IPS-18c (cell line): Measurements from ENCODE around the gene ARPC1B.
"Not testable (repeated sequence)": the region's sequence is repeated elsewhere in the genome, so short reads cannot be mapped to it uniquely, and the experiment has no call there.

Source experiments
- H3K4me3 ChIP-seq: 2 replicates; pipeline ENCODE4 v1.7.0; 2013; ENCODE audit warnings: low read depth, mild to moderate bottlenecking, low read length, moderate library complexity; ENCODE audit not compliant: insufficient read depth
- H3K9me3 ChIP-seq: one replicate; pipeline ENCODE4 v1.6.1; 2013; ENCODE audit warnings: mild to moderate bottlenecking, low read length, moderate library complexity; ENCODE audit not compliant: control insufficient read depth, insufficient read depth

The ARPC1B gene

DNA sequence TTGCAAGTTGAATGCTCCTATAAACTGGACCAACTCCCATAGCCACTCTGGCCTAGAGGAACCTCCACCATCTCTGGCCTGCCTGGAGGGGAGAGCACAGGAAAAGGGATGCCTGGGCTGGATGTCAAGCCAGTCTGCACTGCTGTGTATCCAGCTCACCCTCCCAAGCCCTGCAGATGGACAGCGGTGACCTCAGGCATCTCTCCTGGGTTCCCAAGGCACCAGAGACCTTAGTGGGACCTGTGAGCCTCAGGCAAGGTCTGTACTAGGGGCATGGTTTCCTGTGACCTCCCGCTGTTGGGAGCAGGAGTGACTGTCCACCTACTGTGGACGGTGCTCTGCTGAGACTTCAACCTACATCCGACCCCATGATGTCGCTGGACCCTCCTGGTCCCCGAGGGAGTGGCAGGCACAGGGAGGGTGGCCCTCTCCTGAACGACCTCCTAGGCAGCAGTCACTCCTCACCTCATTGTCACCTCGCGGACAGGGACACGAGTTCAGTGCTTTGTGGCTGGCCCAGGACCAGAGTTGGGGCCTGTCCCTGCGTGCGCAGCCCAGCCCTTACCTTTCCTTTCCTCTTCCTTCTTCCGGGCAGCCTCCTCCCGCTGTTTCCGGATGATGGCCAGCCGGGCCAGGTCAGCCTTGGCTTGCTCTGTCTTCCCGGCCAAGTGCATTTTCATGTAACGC, 22.9 kb downstream of the ARPC1B start:
- no peak overlapping the region for H3K4me3 ChIP-seq
- no peaks in the 10 kb centered on the region for H3K9me3 ChIP-seq

DNA sequence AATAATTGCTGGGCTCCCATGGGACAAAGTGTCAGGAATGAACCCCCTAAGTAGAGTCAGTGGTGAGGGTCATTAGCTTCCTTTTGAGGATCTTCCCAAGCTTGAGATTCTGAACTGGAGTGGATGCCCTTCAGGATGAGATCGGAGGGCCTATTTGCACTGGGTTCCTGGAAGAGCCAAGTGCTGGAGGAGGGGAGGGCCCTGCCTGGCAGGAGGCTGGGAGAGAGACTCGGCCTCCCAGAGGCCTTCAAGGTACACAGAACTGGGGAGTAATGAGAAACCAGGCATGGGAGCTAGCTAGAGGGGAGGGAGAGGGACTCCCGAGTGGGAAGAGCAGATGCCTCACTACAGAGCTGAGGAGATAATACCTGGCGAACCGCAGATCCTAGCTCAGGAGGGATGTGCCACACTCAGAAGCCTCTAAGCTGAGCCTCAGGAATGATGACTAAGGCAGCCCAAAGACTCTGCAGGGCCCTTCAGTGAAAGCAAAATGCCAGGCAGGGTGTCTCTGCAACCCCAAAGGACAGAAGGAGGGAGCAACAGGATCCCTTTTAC, 24.4 kb downstream of the ARPC1B start:
- no peak overlapping the region for H3K4me3 ChIP-seq
- H3K9me3 ChIP-seq: no peaks in the 10 kb centered on the region

DNA sequence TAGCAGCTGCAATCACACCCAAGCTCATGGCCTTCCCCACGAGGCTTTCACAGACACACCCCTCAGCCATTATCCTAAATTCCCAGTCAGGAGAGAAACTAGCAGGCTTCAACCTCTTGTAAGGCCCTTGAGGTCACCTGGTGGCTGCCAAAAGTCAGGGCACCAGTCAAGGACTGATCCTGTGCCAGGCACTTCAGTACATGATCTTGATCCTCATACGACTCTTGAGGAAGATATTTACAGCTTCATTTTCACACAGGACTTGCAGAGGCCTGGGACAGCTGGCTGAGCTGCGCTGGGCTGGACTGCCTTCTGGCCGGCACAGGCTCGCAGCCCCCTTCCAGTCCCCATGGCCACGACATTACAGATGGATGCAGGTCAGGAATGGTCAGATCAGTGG, 25.1 kb downstream of the ARPC1B start:
- no peak overlapping the region for H3K4me3 ChIP-seq
- H3K9me3 ChIP-seq: no peaks in the 10 kb centered on the region

DNA sequence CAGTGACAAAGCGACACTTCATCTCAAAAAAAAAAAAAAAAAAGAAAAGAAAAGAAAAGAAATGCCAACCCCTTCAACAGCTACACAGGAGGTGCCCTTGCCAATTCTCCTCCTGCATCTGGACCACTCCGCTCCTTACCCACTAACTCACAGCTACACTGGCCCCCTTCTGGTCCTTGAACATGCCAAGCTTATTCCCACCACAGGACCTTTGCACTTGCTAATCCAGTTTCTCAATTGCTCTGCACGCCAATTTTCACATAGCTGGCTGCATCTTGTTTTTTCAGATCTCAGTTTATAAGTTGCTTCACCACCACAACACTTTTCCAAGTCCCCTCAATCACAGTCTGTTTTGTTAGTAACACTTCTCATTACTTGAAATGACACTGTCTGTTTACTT, 28.3 kb downstream of the ARPC1B start:
- Histone ChIP-seq H3K4me3 (no peak overlapping the region), H3K9me3 (no peaks in the 10 kb centered on the region)

DNA sequence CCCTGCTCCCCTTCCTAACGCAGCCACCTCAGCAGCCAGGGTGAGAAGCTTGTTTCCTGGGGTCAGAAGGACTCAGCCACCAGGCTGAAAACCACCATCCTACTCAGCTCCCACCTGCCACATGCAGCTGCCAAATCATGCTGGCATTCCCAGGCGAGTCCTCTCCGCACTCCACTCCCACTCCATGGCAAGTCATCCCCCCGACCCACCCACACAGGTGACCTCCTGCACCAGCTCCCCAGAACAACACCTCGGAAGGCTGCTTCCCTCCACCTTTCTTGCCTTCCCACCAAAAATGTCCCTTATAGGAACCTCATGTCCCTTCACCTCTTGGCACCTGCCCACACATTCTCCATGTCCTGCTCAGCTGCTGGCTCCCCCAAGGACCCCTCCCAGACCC, 29.2 kb downstream of the ARPC1B start:
- Histone ChIP-seq H3K4me3 (no peak overlapping the region), H3K9me3 (no peaks in the 10 kb centered on the region)

DNA sequence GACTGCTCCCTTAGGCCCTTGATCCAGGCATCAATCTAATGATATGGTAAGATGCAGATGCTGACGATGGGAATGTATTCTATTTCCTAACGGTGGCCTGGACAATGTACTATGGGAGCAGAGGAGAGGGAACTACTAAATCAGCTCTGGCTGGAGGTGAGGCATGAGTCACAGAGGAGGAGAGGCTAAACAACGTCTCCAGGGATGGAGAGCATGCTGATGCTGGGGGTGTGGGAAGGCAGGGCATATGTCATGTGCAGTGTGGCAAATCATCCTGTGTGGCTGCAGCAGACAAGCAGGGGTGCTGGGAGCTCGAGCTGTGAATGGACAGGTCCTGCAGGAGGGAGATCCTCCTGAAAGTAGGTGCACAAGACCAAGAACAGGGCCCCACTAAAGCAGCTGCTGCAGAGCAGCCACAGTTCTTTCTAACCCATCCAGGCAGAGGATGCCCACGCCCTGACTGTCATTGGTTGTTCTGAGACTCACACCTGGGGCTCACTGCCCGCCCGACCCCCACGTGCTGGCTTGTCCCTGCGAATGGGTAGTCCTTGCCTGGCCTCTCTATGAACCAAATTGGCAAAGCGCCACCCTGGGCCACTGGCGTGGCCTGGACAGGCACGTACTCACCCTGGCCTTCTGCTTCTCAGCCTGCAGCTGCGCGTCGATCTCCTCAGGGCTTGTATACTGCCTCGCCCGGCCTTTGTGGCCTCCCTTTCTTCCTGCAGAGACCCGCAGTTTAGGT, 29.9 kb downstream of the ARPC1B start:
- Histone ChIP-seq H3K4me3 (no peak overlapping the region), H3K9me3 (no peaks in the 10 kb centered on the region)

DNA sequence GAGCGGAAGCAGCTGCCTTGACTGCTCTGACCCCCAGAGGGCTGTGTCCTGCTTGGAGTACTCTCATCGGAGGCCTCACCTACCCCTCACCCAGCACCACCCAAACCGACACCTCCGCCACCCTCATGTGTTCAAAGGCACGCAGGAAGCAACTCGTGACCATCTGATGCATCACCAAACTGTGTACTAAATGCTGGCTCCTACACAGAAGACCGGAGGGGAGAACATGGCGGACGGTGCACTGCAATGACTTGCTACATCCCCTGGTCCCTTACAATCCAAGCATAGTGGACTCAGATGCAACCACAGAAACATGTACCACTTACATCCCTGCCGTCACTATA, 30.4 kb downstream of the ARPC1B start:
- H3K9me3 ChIP-seq: no peaks in the 10 kb centered on the region
- no peak overlapping the region for H3K4me3 ChIP-seq

DNA sequence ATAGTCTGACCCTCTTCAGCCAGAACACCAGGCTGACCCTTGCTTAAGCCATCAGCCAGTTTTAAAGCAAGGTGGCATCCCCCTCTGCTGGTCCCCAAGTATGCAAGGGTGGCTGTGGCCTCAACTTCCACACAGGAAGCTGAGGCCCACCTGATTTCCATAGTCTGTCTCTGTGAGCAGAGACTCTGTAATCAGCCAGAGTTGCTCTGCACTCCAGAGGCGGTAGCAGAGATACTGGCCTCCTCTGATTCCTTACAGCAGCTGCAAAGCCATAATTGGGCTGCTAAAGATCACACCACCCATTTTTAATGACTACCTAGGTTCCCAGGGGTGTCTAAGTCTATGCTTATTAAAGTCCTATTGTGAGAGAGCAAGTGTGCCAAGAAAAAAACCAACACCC, 32.0 kb downstream of the ARPC1B start:
- no peak overlapping the region for H3K4me3 ChIP-seq

DNA sequence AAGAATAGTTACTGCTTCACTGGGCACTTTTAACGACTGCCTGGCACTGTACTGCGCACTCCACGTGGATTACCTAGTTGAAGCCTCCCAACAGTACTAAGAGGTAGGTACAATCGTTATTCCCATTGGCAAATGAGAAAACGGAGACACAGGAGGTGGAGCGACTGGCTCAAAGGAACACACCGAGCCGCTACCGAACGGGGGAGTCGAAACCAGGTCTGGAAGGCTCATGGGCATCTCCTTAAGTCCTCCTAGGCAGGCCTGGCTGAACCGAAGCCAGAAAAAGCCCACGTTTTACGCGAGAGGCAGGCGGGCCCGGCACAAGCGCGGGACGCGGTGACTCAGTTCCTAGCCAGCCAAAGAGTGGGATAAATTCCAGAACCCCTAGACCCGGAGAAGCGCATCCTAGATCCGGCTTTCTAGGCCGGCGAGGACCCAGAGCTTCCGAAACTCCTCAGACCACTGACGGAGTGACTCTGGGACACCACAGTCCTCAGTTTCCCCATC, 33.4 kb downstream of the ARPC1B start:
- Histone ChIP-seq H3K9me3 (no peaks in the 10 kb centered on the region), H3K4me3 (peak overlapping the region; percentile 98)

More for the DNA sequence above, 32.0 kb downstream of the ARPC1B start:
- no peaks in the 10 kb centered on the region for H3K9me3 ChIP-seq

DNA sequence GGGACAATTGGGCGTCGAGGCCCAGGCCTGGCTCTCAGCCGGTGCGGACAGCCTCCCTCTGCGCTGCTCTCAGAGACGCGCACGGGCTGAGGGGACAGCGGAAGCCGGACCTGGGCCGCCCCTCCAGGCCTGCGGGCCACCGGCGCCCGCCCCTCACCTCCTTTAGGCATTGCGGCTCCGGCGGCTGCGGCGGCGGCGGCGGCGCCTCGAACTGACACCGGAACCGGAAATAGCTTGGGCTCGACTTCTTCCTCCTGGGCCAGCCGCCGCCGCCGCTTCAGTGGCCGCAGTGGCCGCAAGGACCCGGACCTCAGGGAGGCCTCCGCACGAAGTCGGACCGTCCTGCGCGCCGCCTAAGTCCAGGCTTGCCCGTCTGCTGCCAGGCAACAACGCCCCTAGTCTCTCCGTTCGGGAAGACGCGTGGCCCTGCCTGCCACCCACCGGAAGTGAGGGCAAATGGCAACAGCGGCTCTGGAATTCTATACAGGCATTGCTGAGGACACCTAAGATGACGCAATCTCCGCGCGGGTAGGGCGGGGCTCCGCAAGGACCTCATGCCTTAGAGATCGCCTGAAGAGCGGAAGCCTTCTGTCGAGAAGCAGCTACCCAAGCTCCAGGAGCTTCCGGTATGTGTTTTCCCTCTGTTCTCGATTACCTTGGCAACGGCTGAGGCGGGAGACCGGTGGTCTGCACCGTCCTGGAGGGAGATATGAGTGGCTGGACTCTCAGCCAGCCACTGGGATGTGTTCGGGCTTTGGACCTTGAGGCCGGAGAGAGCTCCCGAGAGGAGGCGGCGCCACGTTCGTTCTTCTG, 34.1 kb downstream of the ARPC1B start, which contains the start of the genes BUD31 and PDAP1:
TSS of gene BUD31 (plus strand) at position 591 of the 813 bp plus-strand sequence. CDS start 2,124 bp downstream, outside the sequence.
TSS of gene PDAP1 (minus strand) at position 219 of the 813 bp plus-strand sequence. CDS start at position 170, 49 bp downstream.
- Histone ChIP-seq H3K9me3 (no peaks in the 10 kb centered on the region), H3K4me3 (peak within 1 kb of the TSS; percentile 98)

DNA sequence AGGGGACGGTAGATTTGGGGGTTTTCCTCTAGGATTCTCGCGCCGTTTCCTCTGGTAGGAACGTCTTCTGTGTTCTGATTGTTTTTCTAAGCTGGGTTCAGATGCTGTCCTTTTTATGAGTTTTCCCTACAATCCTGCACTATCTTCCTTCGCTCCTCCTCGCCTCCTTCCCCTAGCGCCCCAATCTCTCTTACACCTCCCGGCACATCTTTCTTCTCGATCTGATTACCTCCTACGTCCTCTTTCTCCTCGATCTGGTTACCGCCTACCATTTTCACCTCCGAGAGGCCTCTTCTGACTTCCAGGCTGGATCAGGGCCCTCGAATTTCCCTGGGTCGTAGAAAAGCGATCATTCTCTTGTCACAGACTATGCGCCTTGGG, 34.7 kb downstream of the ARPC1B start:
- Histone ChIP-seq H3K9me3 (no peaks in the 10 kb centered on the region), H3K4me3 (peak overlapping the region; percentile 98)

DNA sequence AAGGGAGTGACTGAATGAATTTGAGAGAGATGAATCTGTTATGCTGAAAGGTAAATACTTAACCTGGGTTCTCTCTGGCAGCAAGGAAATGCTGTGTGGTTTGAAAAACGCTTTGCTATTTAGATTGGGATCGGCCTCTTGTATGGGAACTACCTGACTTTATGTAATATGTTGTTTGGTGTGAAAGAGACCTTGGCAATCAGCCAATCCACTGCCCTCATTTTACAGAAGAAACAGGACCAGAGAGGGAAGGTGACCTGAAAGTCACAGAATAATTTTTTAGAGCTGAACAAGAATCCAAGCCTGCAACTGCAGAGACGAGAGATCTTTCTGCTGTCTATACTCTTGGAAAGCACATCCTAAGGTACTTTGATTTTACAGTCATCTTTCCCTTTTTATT, 35.3 kb downstream of the ARPC1B start:
- no peaks in the 10 kb centered on the region for H3K9me3 ChIP-seq
- peak overlapping the region; percentile 98 for H3K4me3 ChIP-seq

DNA sequence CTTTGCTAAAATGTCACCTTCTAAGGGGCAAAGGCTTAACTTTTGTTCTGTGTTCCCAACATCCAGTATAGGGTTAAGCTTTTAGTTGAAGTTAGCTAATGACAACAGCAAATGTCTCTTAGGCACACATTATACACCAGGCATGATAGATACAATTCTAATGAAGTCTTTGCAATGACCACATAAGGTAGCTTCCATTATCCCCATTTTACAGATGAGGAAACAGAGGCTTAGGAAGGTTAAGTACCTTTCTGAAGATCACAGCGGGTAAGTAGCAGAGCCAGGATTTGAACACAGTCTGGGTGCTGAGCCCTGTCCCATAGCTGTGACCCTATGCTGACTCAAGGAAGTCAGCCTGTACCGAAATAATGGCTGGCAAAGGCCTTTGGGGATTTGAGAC, 36.1 kb downstream of the ARPC1B start:
- no peak overlapping the region for H3K4me3 ChIP-seq
- no peaks in the 10 kb centered on the region for H3K9me3 ChIP-seq

DNA sequence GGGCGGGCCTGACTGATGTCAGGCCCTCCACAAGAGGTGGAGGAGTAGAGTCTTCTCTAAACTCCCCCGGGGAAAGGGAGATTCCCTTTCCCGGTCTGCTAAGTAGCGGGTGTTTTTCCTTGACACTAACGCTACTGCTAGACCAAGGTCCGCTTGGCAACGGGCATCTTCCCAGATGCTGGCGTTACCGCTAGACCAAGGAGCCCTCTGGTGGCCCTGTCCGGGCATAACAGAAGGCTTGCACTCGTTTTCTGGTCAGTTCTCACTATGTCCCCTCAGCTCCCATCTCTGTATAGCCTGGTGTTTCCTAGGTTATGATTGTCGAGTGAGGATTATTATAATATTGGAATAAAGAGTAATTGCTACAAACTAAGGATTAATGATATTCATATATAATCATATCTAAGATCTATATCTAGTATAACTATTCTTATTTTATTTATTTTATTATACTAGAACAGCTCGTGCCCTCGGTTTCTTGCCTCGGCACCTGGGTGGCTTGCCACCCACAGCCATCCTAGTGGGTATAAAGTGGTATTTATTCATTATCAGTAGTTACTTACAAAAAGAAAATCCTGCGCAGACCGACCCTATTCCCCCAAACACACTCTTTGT, 41.1 kb downstream of the ARPC1B start:
- not testable (repeated sequence) for H3K9me3 ChIP-seq, H3K4me3 ChIP-seq

DNA sequence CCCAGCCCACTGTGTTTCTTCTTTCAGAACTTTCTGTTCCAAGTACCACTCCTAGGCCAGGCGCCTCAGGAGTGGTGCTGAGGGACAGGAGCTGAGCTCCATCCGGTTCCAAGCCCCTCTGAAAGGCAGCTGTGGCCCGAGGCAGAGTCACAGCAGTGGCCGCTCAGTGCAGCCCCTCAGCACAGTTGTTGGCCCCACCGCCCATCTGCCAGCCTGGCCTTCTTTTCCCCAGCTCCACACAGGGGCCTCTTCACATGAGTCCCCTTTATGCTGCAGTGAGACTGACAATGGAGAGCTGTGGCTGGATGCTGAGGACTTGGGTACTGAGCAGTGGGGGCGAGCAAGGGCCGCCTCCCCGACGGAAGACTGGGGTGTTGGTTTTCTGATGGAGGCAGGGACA, 43.7 kb downstream of the ARPC1B start:
- H3K9me3 ChIP-seq: no peaks in the 10 kb centered on the region
- H3K4me3 ChIP-seq: no peak overlapping the region

DNA sequence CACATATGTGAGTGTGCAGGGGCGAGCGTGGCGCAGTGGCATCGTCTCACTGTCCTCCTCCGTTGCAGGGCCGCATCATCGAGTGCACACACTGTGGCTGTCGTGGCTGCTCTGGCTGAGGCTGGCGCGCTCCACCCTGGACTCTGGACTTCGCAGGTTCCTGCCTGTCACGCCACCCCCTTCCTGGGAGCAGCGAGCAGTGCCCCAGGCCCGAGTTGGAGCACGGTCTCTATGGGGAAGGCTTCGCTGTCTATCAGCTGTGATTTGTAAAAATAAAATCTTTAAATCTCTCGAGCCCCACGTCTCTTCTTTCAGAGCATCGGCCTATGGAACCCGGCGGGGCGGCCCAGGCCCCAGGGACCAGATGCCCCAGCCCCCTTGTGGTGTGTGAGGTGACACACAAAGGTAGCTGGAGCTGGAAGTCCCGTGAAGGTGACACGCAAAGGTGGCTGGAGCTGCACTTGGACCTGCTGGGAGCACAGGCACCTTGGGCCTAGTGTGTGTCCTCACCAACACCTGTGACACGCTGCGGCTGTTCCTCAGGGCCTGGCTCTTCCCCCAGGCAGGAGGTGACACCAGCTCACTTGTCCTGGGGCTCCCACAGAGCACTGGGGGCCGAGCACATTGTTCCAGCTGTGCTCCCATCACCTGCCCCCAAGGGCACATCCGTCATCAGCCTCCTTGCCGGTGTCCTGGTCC, 44.9 kb downstream of the ARPC1B start:
- Histone ChIP-seq H3K9me3 (no peaks in the 10 kb centered on the region), H3K4me3 (no peak overlapping the region)
